HepG2 (cell line): ENCODE measurements around the gene OSCP1. TPM values are rescaled to one million over a fixed set of nuclear protein-coding genes. Genes with fewer than 3 reads are reported as not detected.

Experiments
- ARHGAP35 ChIP-seq: sonication (generic); formaldehyde crosslinking; IDR thresholded peaks from 2 replicates; pipeline ENCODE4 v1.9.0; 2022; ENCODE audit warnings: mild to moderate bottlenecking, inconsistent platforms, moderate library complexity, missing genetic modification reagents, borderline replicate concordance
- DR1 ChIP-seq: sonication (generic); formaldehyde crosslinking; IDR thresholded peaks from 2 replicates; pipeline ENCODE4 v1.8.0; 2021; ENCODE audit warnings: mild to moderate bottlenecking, missing genetic modification reagents, inconsistent platforms
- EED ChIP-seq: sonication (generic); formaldehyde crosslinking; IDR thresholded peaks from 2 replicates; pipeline ENCODE4 v1.5.0; 2020; ENCODE audit warnings: mild to moderate bottlenecking, missing genetic modification reagents
- ETV5 ChIP-seq: IDR thresholded peaks from 2 replicates; pipeline ENCODE4 v1.6.1; 2018; ENCODE audit warnings: missing biosample characterization, missing genetic modification reagents, inconsistent platforms, borderline replicate concordance
- HNF4A ChIP-seq: sonication (generic); formaldehyde crosslinking; IDR thresholded peaks from 2 replicates; pipeline ENCODE4 v1.4.0; 2020; ENCODE audit warnings: missing genetic modification reagents
- NONO ChIP-seq, 2 experiments: fragments of 450-650 bp in 1 of 2; sonication (generic) in 1 of 2; formaldehyde crosslinking in 1 of 2; IDR thresholded peaks in 1 of 2; conservative IDR thresholded peaks in 1 of 2; 2 replicates each; pipeline versions ENCODE4 v1.6.1 to v1.8.0; 2017 to 2022; ENCODE audit warnings: mild to moderate bottlenecking in 1 of 2, missing genetic modification reagents in 1 of 2, moderate library complexity in 1 of 2
- SMAD9 ChIP-seq: sonication (generic); formaldehyde crosslinking; IDR thresholded peaks from 2 replicates; pipeline ENCODE4 v1.5.1; 2020; ENCODE audit warnings: mild to moderate bottlenecking, missing genetic modification reagents
- SSRP1 ChIP-seq: IDR thresholded peaks from 2 replicates; pipeline ENCODE4 v1.6.1; 2016; ENCODE audit warnings: control low read depth
- ZNF101 ChIP-seq: sonication (generic); formaldehyde crosslinking; IDR thresholded peaks from 2 replicates; pipeline ENCODE4 v1.4.0; 2020; ENCODE audit warnings: mild to moderate bottlenecking, low read depth, missing genetic modification reagents, borderline replicate concordance
- ZNF143 ChIP-seq: sonication (generic); formaldehyde crosslinking; IDR thresholded peaks from 2 replicates; pipeline ENCODE4 v1.4.0; 2020; ENCODE audit warnings: missing genetic modification reagents
- ZNF713 ChIP-seq: sonication (generic); formaldehyde crosslinking; IDR thresholded peaks from 2 replicates; pipeline ENCODE4 v1.4.0; 2020; ENCODE audit warnings: mild to moderate bottlenecking, missing genetic modification reagents
- ZNF747 ChIP-seq: sonication (generic); formaldehyde crosslinking; IDR thresholded peaks from 2 replicates; pipeline ENCODE4 v1.8.1; 2023; ENCODE audit warnings: missing genetic modification reagents, mild to moderate bottlenecking, borderline replicate concordance
- polyA plus RNA-seq, 8 experiments: library from polyadenylated mRNA; depleted of rRNA in 3 of 8; stranded (reverse) in 7 of 8; unstranded in 1 of 8; fragments of >200 nt; fragmentation: Illumina TruSeq in 4 of 8; extraction: Trizol in 4 of 8; gene quantifications; 2 replicates each; pipeline versions ENCODE4 v1.2.1 to v1.2.3, GENCODE V29; 2011 to 2016; ENCODE audit warnings: low read depth in 4 of 8, missing spikeins in 1 of 8, mixed read lengths in 1 of 8; ENCODE audit not compliant: insufficient read depth in 1 of 8
- total RNA-seq, 5 experiments: library from RNA; depleted of rRNA; stranded (reverse); fragments of >200 nt; fragmentation: Illumina TruSeq; extraction: Trizol; gene quantifications; 2 replicates each; pipeline ENCODE4 v1.2.3, GENCODE V29; 2016; ENCODE audit warnings: low read depth in 1 of 5
- TF ChIP-seq, protein P1 (sequence below): sonication (generic); formaldehyde crosslinking; IDR thresholded peaks from 2 replicates; pipeline ENCODE4 v1.5.0; 2020; ENCODE audit warnings: mild to moderate bottlenecking, missing genetic modification reagents
- TF ChIP-seq, protein P2 (sequence below): sonication (generic); formaldehyde crosslinking; IDR thresholded peaks from 2 replicates; pipeline ENCODE4 v1.4.0; 2020; ENCODE audit warnings: mild to moderate bottlenecking, missing genetic modification reagents
- TF ChIP-seq, protein P3 (sequence below): sonication (generic); formaldehyde crosslinking; conservative IDR thresholded peaks from 2 replicates; pipeline ENCODE4 v1.8.1; 2023; ENCODE audit warnings: missing genetic modification reagents
- TF ChIP-seq, protein P4 (sequence below): sonication (generic); formaldehyde crosslinking; IDR thresholded peaks from 2 replicates; pipeline ENCODE4 v1.4.0; 2020; ENCODE audit warnings: missing genetic modification reagents, borderline replicate concordance
- TF ChIP-seq, protein P5 (sequence below): sonication (generic); formaldehyde crosslinking; IDR thresholded peaks from 2 replicates; pipeline ENCODE4 v1.9.0; 2021; ENCODE audit warnings: missing genetic modification reagents, borderline replicate concordance

The OSCP1 gene
- total and polyA plus RNA-seq, 2 of the 13 experiments (the other 11 are each of a cell fraction or from before 2014, with no cell fraction given): 0.60 to 0.84 TPM

DNA sequence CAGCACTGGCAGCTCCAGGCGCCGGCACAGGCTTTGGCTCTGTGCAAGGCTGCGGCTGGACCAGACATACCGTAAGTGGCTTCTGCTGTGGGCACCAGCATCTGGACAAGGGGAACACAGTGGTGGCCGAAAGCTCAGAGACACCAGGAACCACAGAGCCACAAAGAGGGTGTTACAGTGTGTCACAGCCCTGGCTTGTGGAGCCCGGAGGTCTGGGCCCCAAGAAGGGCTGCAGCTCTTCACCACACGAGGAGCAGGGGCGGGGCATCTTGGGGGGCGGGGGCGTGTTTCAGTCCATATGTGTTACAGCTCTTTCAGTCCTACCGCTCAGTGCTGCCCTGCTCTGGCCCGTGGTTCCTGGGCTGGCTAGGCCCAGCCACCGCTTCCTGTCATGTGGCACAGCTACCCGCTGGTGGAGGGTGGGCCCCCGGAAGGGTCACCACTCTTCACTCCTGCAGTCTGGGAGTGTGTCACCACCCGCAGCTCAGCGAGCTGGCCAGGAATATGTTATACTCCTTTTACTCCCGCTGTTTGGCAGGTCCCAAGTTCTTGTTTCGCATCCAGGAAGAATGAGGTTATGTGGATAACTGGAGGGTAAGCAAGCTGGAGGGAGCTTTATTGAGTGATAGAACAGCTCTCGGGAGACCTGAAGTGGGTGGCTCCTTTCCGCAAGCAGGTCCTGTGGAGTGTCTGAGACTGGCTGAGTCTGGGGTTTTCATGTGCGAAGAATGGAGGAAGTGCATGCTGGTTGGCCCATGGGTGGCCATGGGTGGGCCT is 49.2 kb downstream of the OSCP1 start (continued):
- TF ChIP-seq, protein P1, sequence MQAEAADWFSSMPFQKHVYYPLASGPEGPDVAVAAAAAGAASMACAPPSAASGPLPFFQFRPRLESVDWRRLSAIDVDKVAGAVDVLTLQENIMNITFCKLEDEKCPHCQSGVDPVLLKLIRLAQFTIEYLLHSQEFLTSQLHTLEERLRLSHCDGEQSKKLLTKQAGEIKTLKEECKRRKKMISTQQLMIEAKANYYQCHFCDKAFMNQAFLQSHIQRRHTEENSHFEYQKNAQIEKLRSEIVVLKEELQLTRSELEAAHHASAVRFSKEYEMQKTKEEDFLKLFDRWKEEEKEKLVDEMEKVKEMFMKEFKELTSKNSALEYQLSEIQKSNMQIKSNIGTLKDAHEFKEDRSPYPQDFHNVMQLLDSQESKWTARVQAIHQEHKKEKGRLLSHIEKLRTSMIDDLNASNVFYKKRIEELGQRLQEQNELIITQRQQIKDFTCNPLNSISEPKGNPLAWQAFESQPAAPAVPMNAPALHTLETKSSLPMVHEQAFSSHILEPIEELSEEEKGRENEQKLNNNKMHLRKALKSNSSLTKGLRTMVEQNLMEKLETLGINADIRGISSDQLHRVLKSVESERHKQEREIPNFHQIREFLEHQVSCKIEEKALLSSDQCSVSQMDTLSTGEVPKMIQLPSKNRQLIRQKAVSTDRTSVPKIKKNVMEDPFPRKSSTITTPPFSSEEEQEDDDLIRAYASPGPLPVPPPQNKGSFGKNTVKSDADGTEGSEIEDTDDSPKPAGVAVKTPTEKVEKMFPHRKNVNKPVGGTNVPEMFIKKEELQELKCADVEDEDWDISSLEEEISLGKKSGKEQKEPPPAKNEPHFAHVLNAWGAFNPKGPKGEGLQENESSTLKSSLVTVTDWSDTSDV (CRISPR knock-in tag): no peak
- TF ChIP-seq ZNF747 (peak; percentile 86), DR1 (CRISPR knock-in tag) (peak; percentile 84), NONO (IDR thresholded peaks at IDR 0.05) (no peak), NONO (CRISPR knock-in tag; conservative IDR thresholded peaks at IDR 0.05) (peak; percentile 91), SSRP1 (CRISPR knock-in tag) (peak; percentile 65; the same call in 1 of the 2 replicates), ZNF143 (CRISPR knock-in tag) (peak; percentile 78), ZNF101 (CRISPR knock-in tag) (no peak), EED (CRISPR knock-in tag) (peak; percentile 57), ARHGAP35 (CRISPR knock-in tag) (no peak), HNF4A (no peak; the same call in 1 of the 2 replicates), SMAD9 (peak; percentile 49; the same call in 1 of the 2 replicates), ZNF713 (CRISPR knock-in tag) (no peak), ETV5 (peak; percentile 87)
- TF ChIP-seq, protein P2, sequence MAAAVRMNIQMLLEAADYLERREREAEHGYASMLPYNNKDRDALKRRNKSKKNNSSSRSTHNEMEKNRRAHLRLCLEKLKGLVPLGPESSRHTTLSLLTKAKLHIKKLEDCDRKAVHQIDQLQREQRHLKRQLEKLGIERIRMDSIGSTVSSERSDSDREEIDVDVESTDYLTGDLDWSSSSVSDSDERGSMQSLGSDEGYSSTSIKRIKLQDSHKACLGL (CRISPR knock-in tag): peak; percentile 68; the same call in 1 of the 2 replicates
- TF ChIP-seq, protein P3, sequence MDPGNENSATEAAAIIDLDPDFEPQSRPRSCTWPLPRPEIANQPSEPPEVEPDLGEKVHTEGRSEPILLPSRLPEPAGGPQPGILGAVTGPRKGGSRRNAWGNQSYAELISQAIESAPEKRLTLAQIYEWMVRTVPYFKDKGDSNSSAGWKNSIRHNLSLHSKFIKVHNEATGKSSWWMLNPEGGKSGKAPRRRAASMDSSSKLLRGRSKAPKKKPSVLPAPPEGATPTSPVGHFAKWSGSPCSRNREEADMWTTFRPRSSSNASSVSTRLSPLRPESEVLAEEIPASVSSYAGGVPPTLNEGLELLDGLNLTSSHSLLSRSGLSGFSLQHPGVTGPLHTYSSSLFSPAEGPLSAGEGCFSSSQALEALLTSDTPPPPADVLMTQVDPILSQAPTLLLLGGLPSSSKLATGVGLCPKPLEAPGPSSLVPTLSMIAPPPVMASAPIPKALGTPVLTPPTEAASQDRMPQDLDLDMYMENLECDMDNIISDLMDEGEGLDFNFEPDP (CRISPR knock-in tag): 0 out of 2 replicates have a peak, but pooled peaks have one; percentile 79
- TF ChIP-seq, protein P4, sequence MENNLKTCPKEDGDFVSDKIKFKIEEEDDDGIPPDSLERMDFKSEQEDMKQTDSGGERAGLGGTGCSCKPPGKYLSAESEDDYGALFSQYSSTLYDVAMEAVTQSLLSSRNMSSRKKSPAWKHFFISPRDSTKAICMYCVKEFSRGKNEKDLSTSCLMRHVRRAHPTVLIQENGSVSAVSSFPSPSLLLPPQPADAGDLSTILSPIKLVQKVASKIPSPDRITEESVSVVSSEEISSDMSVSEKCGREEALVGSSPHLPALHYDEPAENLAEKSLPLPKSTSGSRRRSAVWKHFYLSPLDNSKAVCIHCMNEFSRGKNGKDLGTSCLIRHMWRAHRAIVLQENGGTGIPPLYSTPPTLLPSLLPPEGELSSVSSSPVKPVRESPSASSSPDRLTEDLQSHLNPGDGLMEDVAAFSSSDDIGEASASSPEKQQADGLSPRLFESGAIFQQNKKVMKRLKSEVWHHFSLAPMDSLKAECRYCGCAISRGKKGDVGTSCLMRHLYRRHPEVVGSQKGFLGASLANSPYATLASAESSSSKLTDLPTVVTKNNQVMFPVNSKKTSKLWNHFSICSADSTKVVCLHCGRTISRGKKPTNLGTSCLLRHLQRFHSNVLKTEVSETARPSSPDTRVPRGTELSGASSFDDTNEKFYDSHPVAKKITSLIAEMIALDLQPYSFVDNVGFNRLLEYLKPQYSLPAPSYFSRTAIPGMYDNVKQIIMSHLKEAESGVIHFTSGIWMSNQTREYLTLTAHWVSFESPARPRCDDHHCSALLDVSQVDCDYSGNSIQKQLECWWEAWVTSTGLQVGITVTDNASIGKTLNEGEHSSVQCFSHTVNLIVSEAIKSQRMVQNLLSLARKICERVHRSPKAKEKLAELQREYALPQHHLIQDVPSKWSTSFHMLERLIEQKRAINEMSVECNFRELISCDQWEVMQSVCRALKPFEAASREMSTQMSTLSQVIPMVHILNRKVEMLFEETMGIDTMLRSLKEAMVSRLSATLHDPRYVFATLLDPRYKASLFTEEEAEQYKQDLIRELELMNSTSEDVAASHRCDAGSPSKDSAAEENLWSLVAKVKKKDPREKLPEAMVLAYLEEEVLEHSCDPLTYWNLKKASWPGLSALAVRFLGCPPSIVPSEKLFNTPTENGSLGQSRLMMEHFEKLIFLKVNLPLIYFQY (CRISPR knock-in tag): 0 out of 2 replicates have a peak, but pooled peaks have one; percentile 55
- TF ChIP-seq, protein P5, sequence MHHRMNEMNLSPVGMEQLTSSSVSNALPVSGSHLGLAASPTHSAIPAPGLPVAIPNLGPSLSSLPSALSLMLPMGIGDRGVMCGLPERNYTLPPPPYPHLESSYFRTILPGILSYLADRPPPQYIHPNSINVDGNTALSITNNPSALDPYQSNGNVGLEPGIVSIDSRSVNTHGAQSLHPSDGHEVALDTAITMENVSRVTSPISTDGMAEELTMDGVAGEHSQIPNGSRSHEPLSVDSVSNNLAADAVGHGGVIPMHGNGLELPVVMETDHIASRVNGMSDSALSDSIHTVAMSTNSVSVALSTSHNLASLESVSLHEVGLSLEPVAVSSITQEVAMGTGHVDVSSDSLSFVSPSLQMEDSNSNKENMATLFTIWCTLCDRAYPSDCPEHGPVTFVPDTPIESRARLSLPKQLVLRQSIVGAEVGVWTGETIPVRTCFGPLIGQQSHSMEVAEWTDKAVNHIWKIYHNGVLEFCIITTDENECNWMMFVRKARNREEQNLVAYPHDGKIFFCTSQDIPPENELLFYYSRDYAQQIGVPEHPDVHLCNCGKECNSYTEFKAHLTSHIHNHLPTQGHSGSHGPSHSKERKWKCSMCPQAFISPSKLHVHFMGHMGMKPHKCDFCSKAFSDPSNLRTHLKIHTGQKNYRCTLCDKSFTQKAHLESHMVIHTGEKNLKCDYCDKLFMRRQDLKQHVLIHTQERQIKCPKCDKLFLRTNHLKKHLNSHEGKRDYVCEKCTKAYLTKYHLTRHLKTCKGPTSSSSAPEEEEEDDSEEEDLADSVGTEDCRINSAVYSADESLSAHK (CRISPR knock-in tag): no peak
